Osteocyte (in vitro differentiated cells): Measurements from ENCODE around the gene LAPTM4A. TPM values are rescaled to one million over a fixed set of nuclear protein-coding genes. Genes with fewer than 3 reads are reported as not detected.

Experiments
- DNase-seq: peaks from one replicate; pipeline ENCODE4 v3.0.0; 2021; ENCODE audit warnings: mixed read lengths; ENCODE audit not compliant: unreplicated experiment; ENCODE audit errors: extremely low spot score
- H3K27ac Mint-ChIP-seq: one replicate; pipeline ENCODE4 v1.8.0; 2021; ENCODE audit warnings: mild to moderate bottlenecking, mixed read lengths; ENCODE audit not compliant: unreplicated experiment
- H3K27me3 Mint-ChIP-seq: one replicate; pipeline ENCODE4 v1.8.0; 2021; ENCODE audit warnings: mixed read lengths; ENCODE audit not compliant: unreplicated experiment
- H3K36me3 Mint-ChIP-seq: one replicate; pipeline ENCODE4 v1.8.0; 2021; ENCODE audit warnings: mixed read lengths; ENCODE audit not compliant: unreplicated experiment
- H3K4me1 Mint-ChIP-seq: one replicate; pipeline ENCODE4 v1.8.0; 2021; ENCODE audit warnings: mixed read lengths; ENCODE audit not compliant: unreplicated experiment
- H3K4me3 Mint-ChIP-seq: one replicate; pipeline ENCODE4 v1.8.0; 2021; ENCODE audit warnings: mild to moderate bottlenecking, moderate library complexity, mixed read lengths; ENCODE audit not compliant: unreplicated experiment
- H3K9me3 Mint-ChIP-seq: one replicate; pipeline ENCODE4 v1.8.0; 2021; ENCODE audit warnings: mixed read lengths; ENCODE audit not compliant: unreplicated experiment
- CTCF ChIP-seq: fragments of 200-600 bp; sonication (generic); IDR thresholded peaks from 2 replicates; pipeline ENCODE4 v1.5.0; 2021; ENCODE audit warnings: antibody characterized with exemption, mild to moderate bottlenecking, moderate library complexity
- total RNA-seq: library from RNA; stranded (reverse); gene quantifications from 2 replicates; pipeline ENCODE4 v1.2.1, GENCODE V29; 2021

The LAPTM4A gene
- total RNA-seq, 1 donor from 2014 or later = 560 TPM

GRCh38 chr2:20016346-20016745 is 35.1 kb downstream of the LAPTM4A start:
- Mint-ChIP-seq H3K9me3 (peaks cover 18% of the 10 kb centered on the region), H3K4me3 (no peak overlapping the region), H3K27ac (no peak overlapping the region), H3K4me1 (peaks cover 17% of the 10 kb centered on the region), H3K36me3 (no peaks in the 10 kb centered on the region), H3K27me3 (no peaks in the 10 kb centered on the region)
- no peak for TF ChIP-seq CTCF
- no peak for DNase-seq

GRCh38 chr2:20015482-20016083 is 35.8 kb downstream of the LAPTM4A start:
- Mint-ChIP-seq H3K36me3 (no peaks in the 10 kb centered on the region), H3K4me1 (peaks cover 17% of the 10 kb centered on the region), H3K27ac (no peak overlapping the region), H3K27me3 (no peaks in the 10 kb centered on the region), H3K4me3 (no peak overlapping the region), H3K9me3 (peaks cover 14% of the 10 kb centered on the region)
- TF ChIP-seq CTCF = peak; percentile 69
- DNase-seq = no peak

- H3K4me3 Mint-ChIP-seq = peak overlapping the region; percentile 76
- peaks cover 17% of the 10 kb centered on the region for H3K4me1 Mint-ChIP-seq
- peaks cover 12% of the 10 kb centered on the region for H3K9me3 Mint-ChIP-seq
- no peak for TF ChIP-seq CTCF
- H3K27me3 Mint-ChIP-seq = no peaks in the 10 kb centered on the region
- H3K27ac Mint-ChIP-seq = peak overlapping the region; percentile 81
- no peak for DNase-seq
- H3K36me3 Mint-ChIP-seq = no peaks in the 10 kb centered on the region
Observed at GRCh38 chr2:20013126-20013849, 38.1 kb downstream of the LAPTM4A start.

GRCh38 chr2:20012282-20013125 is 38.9 kb downstream of the LAPTM4A start, which contains the start of gene MATN3:
Gene MATN3 (minus strand): TSS chr2:20012668. CDS start chr2:20012631, 37 bp downstream.
- H3K27me3 Mint-ChIP-seq = no peaks in the 10 kb centered on the region
- peak within 1 kb of the TSS; percentile 76 for H3K4me3 Mint-ChIP-seq
- peaks cover 12% of the 10 kb centered on the region for H3K9me3 Mint-ChIP-seq
- peaks cover 17% of the 10 kb centered on the region for H3K4me1 Mint-ChIP-seq
- no peak for DNase-seq
- no peaks in the 10 kb centered on the region for H3K36me3 Mint-ChIP-seq
- H3K27ac Mint-ChIP-seq = peak within 1 kb of the TSS; percentile 81
- no peak for TF ChIP-seq CTCF

- no peak for DNase-seq
- peak overlapping the region; percentile 59 for H3K4me3 Mint-ChIP-seq
- no peaks in the 10 kb centered on the region for H3K27me3 Mint-ChIP-seq
- H3K9me3 Mint-ChIP-seq = peaks cover 12% of the 10 kb centered on the region
- no peak for TF ChIP-seq CTCF
- peaks cover 17% of the 10 kb centered on the region for H3K4me1 Mint-ChIP-seq
- H3K36me3 Mint-ChIP-seq = no peaks in the 10 kb centered on the region
- H3K27ac Mint-ChIP-seq = no peak overlapping the region
Observed at GRCh38 chr2:20012032-20012281, 39.5 kb downstream of the LAPTM4A start.
